SK-N-MC (cell line): ENCODE results near the gene PFN2.

ENCODE experiments used
- EZH2 ChIP-seq: fragments of 200-600 bp; sonication (generic); IDR thresholded peaks from one replicate; pipeline ENCODE4 v1.6.1; 2017; ENCODE audit warnings: antibody characterized with exemption
- POLR2AphosphoS5 ChIP-seq: IDR thresholded peaks from 2 replicates; pipeline ENCODE4 v1.6.1; 2012; ENCODE audit warnings: mild to moderate bottlenecking, low read depth, low read length, borderline replicate concordance

- TF ChIP-seq POLR2AphosphoS5 = no peak
- no peak for TF ChIP-seq EZH2
Observed at GRCh38 chr3:150005243-150006112, 34.8 kb upstream of the PFN2 start.
